Peyer's patch (tissue), 4 donors: ENCODE results near the gene C1orf74.

Source experiments
- CTCF ChIP-seq, 6 experiments: fragments of 450-650 bp in 4 of 6; fragments of 200-600 bp in 2 of 6; sonication (generic) in 1 of 6; IDR thresholded peaks; one replicate each; pipeline ENCODE4 v1.5.1; 2017 to 2019; ENCODE audit warnings: antibody characterized with exemption in 6 of 6, mild to moderate bottlenecking in 3 of 6, moderate library complexity in 1 of 6
- POLR2A ChIP-seq, 2 donors: fragments of 450-650 bp; IDR thresholded peaks; one replicate each; pipeline ENCODE4 v1.5.1; 2017; ENCODE audit warnings: antibody characterized with exemption in 2 of 2, mild to moderate bottlenecking in 2 of 2, moderate library complexity in 2 of 2

DNA sequence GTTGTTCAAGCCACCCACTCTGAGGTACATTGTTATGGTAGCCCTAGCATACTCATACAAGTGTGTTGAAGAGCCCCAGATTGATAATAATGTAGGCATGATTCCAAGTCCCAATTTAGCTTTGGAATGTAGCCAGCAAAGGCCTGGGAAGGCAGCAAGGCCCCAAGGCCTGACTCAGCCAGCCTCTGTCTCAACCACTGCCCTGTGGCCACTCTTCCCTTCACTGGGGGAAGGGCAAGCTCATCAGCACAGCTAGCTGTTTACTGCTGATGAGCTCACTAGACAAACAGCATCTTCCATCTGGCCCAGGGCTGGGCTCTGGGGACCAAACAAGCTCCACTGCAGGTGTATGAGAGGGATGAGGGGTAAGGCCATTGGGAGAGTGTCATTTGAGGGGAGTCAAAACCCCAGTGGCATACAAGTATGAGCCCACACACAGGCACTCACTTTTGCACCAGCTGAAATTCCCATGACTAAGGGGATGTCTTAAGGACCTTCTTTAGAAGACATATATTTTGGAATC, 23.8 kb upstream of the C1orf74 start:
- no peak for TF ChIP-seq CTCF (IDR thresholded peaks at IDR 0.05)
- TF ChIP-seq POLR2A (IDR thresholded peaks at IDR 0.05): no peak
